Activated T-cell treated with anti-CD3 and anti-CD28 coated beads, Interleukin-2, amount 50 U/mL, for 48 hours (primary cell): ENCODE results near the gene RBP3.
A peak's percentile ranks its signal among the peaks of the same experiment; 100 is the strongest.

Source experiments
- DNase-seq, 2 experiments: peaks; one replicate each; pipeline ENCODE4 v3.0.0-alpha.2; 2020

Gene RBP3

GRCh38 chr10:47359626-47360418 is 11.7 kb downstream of the RBP3 start:
- DNase-seq, result no peak

GRCh38 chr10:47360419-47361040 is 12.4 kb downstream of the RBP3 start:
- no peak for DNase-seq

- DNase-seq, result peak; percentile 51 to 63
Measured at GRCh38 chr10:47361293-47361692, 13.1 kb downstream of the RBP3 start.

- no peak for DNase-seq
Measured at GRCh38 chr10:47362199-47362598, 14.0 kb downstream of the RBP3 start.

- no peak for DNase-seq
Measured at GRCh38 chr10:47363781-47364180, 15.6 kb downstream of the RBP3 start.

- no peak for DNase-seq
Measured at GRCh38 chr10:47364366-47364765, 16.2 kb downstream of the RBP3 start.

GRCh38 chr10:47364911-47365310 is 16.7 kb downstream of the RBP3 start:
- no peak for DNase-seq

- no peak for DNase-seq
Measured at GRCh38 chr10:47365431-47366180, 17.4 kb downstream of the RBP3 start.

GRCh38 chr10:47366181-47366631 is 18.0 kb downstream of the RBP3 start:
- DNase-seq, result no peak

GRCh38 chr10:47366731-47367460 is 18.7 kb downstream of the RBP3 start:
- DNase-seq, result no peak

- DNase-seq, result no peak
Measured at GRCh38 chr10:47367646-47368045, 19.5 kb downstream of the RBP3 start.

- DNase-seq, result no peak
Measured at GRCh38 chr10:47368431-47369180, 20.4 kb downstream of the RBP3 start.

- no peak for DNase-seq
Measured at GRCh38 chr10:47369251-47369894, 21.2 kb downstream of the RBP3 start.

GRCh38 chr10:47370015-47370767 is 22.0 kb downstream of the RBP3 start:
- DNase-seq, result no peak

- peak in 1 of 2 experiments; percentile 3 for DNase-seq
Measured at GRCh38 chr10:47370878-47371277, 22.7 kb downstream of the RBP3 start.

- peak in 1 of 2 experiments; percentile 5 for DNase-seq
Measured at GRCh38 chr10:47371629-47372485, 23.7 kb downstream of the RBP3 start.

GRCh38 chr10:47372726-47373125 is 24.6 kb downstream of the RBP3 start:
- peak in 1 of 2 experiments; percentile 13 for DNase-seq

GRCh38 chr10:47374611-47375536 is 26.7 kb downstream of the RBP3 start:
- peak; percentile 1 for DNase-seq
